GM23338 (cell line): ENCODE results near the gene DENND2A. TPM values are rescaled to one million over a fixed set of nuclear protein-coding genes. Genes with fewer than 3 reads are reported as not detected.

ENCODE experiments used
- ATAC-seq: fragments of 200-7000 bp; cut with Tn5 transposase; 3 replicates; pipeline ENCODE4 v1.9.1; 2020
- DNase-seq: peaks from one replicate; pipeline ENCODE4 v3.0.0-alpha.2; 2015; ENCODE audit warnings: low spot score
- H2AFZ ChIP-seq: fragments of 200-600 bp; sonication (generic); 2 replicates; pipeline ENCODE4 v1.8.0; 2016; ENCODE audit warnings: antibody characterized with exemption, mild to moderate bottlenecking, moderate library complexity
- H3F3A ChIP-seq: fragments of 200-600 bp; sonication (generic); replicated peaks from 2 replicates; pipeline ENCODE4 v1.8.0; 2017; ENCODE audit warnings: antibody characterized with exemption, mixed run types, low read depth
- H3K27ac ChIP-seq: fragments of 200-600 bp; sonication (generic); 2 replicates; pipeline ENCODE4 v1.6.1; 2016; ENCODE audit warnings: low read depth
- H3K27me3 ChIP-seq: fragments of 200-600 bp; sonication (generic); 2 replicates; pipeline ENCODE4 v1.8.0; 2016; ENCODE audit warnings: mild to moderate bottlenecking, mixed run types, moderate library complexity; ENCODE audit not compliant: insufficient read depth
- H3K36me3 ChIP-seq: fragments of 200-600 bp; sonication (generic); 2 replicates; pipeline ENCODE4 v1.8.0; 2016; ENCODE audit warnings: mild to moderate bottlenecking; ENCODE audit not compliant: insufficient read depth
- H3K4me1 ChIP-seq: fragments of 200-600 bp; sonication (generic); 2 replicates; pipeline ENCODE4 v1.8.0; 2016; ENCODE audit warnings: mild to moderate bottlenecking, moderate library complexity; ENCODE audit not compliant: insufficient read depth
- H3K4me2 ChIP-seq: fragments of 200-600 bp; sonication (generic); 2 replicates; pipeline ENCODE4 v1.7.1; 2017; ENCODE audit warnings: mixed run types
- H3K4me3 ChIP-seq: fragments of 200-600 bp; sonication (generic); 2 replicates; pipeline ENCODE4 v1.6.1; 2016; ENCODE audit warnings: mixed run types
- H3K79me2 ChIP-seq: fragments of 200-600 bp; sonication (generic); replicated peaks from 2 replicates; pipeline ENCODE4 v1.8.0; 2017; ENCODE audit warnings: mild to moderate bottlenecking; ENCODE audit not compliant: insufficient read depth
- H3K9me2 ChIP-seq: fragments of 200-600 bp; sonication (generic); 2 replicates; pipeline ENCODE4 v1.8.0; 2017; ENCODE audit not compliant: insufficient read depth
- H4K20me1 ChIP-seq: fragments of 200-600 bp; sonication (generic); replicated peaks from 2 replicates; pipeline ENCODE4 v1.8.0; 2017; ENCODE audit warnings: mild to moderate bottlenecking; ENCODE audit not compliant: insufficient read depth
- H3K27ac Mint-ChIP-seq: 2 replicates; pipeline ENCODE4 v1.8.0; 2020; ENCODE audit warnings: inconsistent platforms, mild to moderate bottlenecking, moderate library complexity, mixed read lengths
- H3K27me3 Mint-ChIP-seq: 3 replicates; pipeline ENCODE4 v1.8.0; 2022; ENCODE audit warnings: low read depth, mild to moderate bottlenecking, moderate library complexity, mixed read lengths, inconsistent platforms; ENCODE audit not compliant: insufficient read depth, poor library complexity
- H3K36me3 Mint-ChIP-seq: 3 replicates; pipeline ENCODE4 v1.8.0; 2021; ENCODE audit warnings: low read depth, mild to moderate bottlenecking, inconsistent platforms, moderate library complexity, mixed read lengths
- H3K4me1 Mint-ChIP-seq: 3 replicates; pipeline ENCODE4 v1.8.0; 2020; ENCODE audit warnings: mild to moderate bottlenecking, inconsistent platforms, mixed read lengths
- H3K4me3 Mint-ChIP-seq: 3 replicates; pipeline ENCODE4 v1.8.0; 2021; ENCODE audit warnings: moderate library complexity, mild to moderate bottlenecking, inconsistent platforms, mixed read lengths
- H3K9me3 Mint-ChIP-seq: 3 replicates; pipeline ENCODE4 v1.8.0; 2020; ENCODE audit warnings: moderate library complexity, mild to moderate bottlenecking, inconsistent platforms, mixed read lengths
- CREB1 ChIP-seq: fragments of 250-450 bp; sonication (Bioruptor Pico); IDR thresholded peaks from 2 replicates; pipeline ENCODE4 v1.5.0; 2020; ENCODE audit warnings: low read depth, mild to moderate bottlenecking, moderate library complexity
- CTCF ChIP-seq, 2 experiments: fragments of 200-600 bp in 1 of 2; sonication (generic) in 1 of 2; conservative IDR thresholded peaks; 2 replicates each; pipeline versions ENCODE4 v1.5.1 to v1.6.1; 2016 to 2017; ENCODE audit warnings: antibody characterized with exemption in 2 of 2, low read depth in 2 of 2, mild to moderate bottlenecking in 2 of 2, moderate library complexity in 1 of 2
- ETS1 ChIP-seq: IDR thresholded peaks from 2 replicates; pipeline ENCODE4 v1.6.1; 2016; ENCODE audit warnings: antibody characterized with exemption
- EZH2 ChIP-seq: fragments of 200-600 bp; sonication (generic); IDR thresholded peaks from one replicate; pipeline ENCODE4 v1.8.0; 2017; ENCODE audit warnings: antibody characterized with exemption, mild to moderate bottlenecking, low read depth; ENCODE audit not compliant: unreplicated experiment
- EZH2phosphoT487 ChIP-seq: fragments of 200-600 bp; sonication (generic); IDR thresholded peaks from one replicate; pipeline ENCODE4 v1.8.1; 2018; ENCODE audit warnings: antibody characterized with exemption; ENCODE audit not compliant: unreplicated experiment
- JUNB ChIP-seq: IDR thresholded peaks from one replicate; pipeline ENCODE4 v1.6.1; 2016; ENCODE audit warnings: antibody characterized with exemption; ENCODE audit not compliant: unreplicated experiment
- NANOG ChIP-seq: IDR thresholded peaks from 2 replicates; pipeline ENCODE4 v1.6.1; 2016; ENCODE audit warnings: antibody characterized with exemption, borderline replicate concordance
- POLR2AphosphoS5 ChIP-seq: IDR thresholded peaks from 2 replicates; pipeline ENCODE4 v1.6.1; 2016; ENCODE audit warnings: antibody characterized with exemption, low read depth
- REST ChIP-seq: IDR thresholded peaks from one replicate; pipeline ENCODE4 v1.6.1; 2018; ENCODE audit warnings: antibody characterized with exemption; ENCODE audit not compliant: unreplicated experiment
- STAT1 ChIP-seq: IDR thresholded peaks from one replicate; pipeline ENCODE4 v1.6.1; 2016; ENCODE audit warnings: antibody characterized with exemption; ENCODE audit not compliant: unreplicated experiment
- ZNF114 ChIP-seq: fragments of 250-450 bp; sonication (Bioruptor Pico); IDR thresholded peaks from 2 replicates; pipeline ENCODE4 v1.5.0; 2020; ENCODE audit warnings: mild to moderate bottlenecking, moderate library complexity
- ZNF331 ChIP-seq: fragments of 250-450 bp; sonication (Bioruptor Pico); IDR thresholded peaks from 2 replicates; pipeline ENCODE4 v1.5.0; 2020; ENCODE audit warnings: low read depth, mild to moderate bottlenecking, moderate library complexity
- ZNF462 ChIP-seq: fragments of 250-450 bp; sonication (Bioruptor Pico); IDR thresholded peaks from 2 replicates; pipeline ENCODE4 v1.5.0; 2020; ENCODE audit warnings: mild to moderate bottlenecking, moderate library complexity
- polyA plus RNA-seq: library from polyadenylated mRNA; unstranded; fragments of >200 nt; fragmentation: Nextera tagmentation; extraction: Ambion mirVana; gene quantifications from 2 replicates; pipeline ENCODE4 v1.2.1, GENCODE V29; 2016
- total RNA-seq: library from RNA; depleted of rRNA; stranded (reverse); fragments of >200 nt; shearing (Covaris generic); gene quantifications from 2 replicates; pipeline ENCODE4 v1.2.3, GENCODE V29; 2014

DENND2A gene
- total and polyA plus RNA-seq, 2 experiments from 2014 or later, result 1.7 to 5.6 TPM

- no peak for ATAC-seq
- H3K9me3 Mint-ChIP-seq, result no peaks in the 10 kb centered on the region; the same call in 2 of the 3 replicates
- no peak overlapping the region for H3K4me2 ChIP-seq
- H4K20me1 ChIP-seq, result no peaks in the 10 kb centered on the region
- TF ChIP-seq NANOG (no peak), STAT1 (no peak), ZNF462 (CRISPR knock-in tag) (no peak), CTCF (conservative IDR thresholded peaks at IDR 0.05; ENCODE audit: low read depth in 2 of 2) (no peak), REST (no peak), EZH2phosphoT487 (no peak), EZH2 (no peak), ZNF114 (CRISPR knock-in tag) (no peak), ETS1 (no peak), ZNF331 (CRISPR knock-in tag) (no peak), POLR2AphosphoS5 (no peak), CREB1 (CRISPR knock-in tag) (no peak), JUNB (no peak)
- H3K36me3 ChIP-seq, result no peaks in the 10 kb centered on the region; the same call in 1 of the 2 replicates
- H3K36me3 Mint-ChIP-seq, result peaks cover 5% of the 10 kb centered on the region; the same call in 1 of the 3 replicates
- H3K4me1 ChIP-seq, result no peaks in the 10 kb centered on the region
- H3K27ac ChIP-seq, result no peak overlapping the region
- no peaks in the 10 kb centered on the region for H3K27me3 ChIP-seq
- H3K27ac Mint-ChIP-seq, result no peak overlapping the region
- H3K27me3 Mint-ChIP-seq, result peaks cover 8% of the 10 kb centered on the region
- H2AFZ ChIP-seq, result no peak overlapping the region
- no peak overlapping the region for H3K4me3 ChIP-seq
- no peak for DNase-seq
- no peaks in the 10 kb centered on the region; the same call in 2 of the 3 replicates for H3K4me1 Mint-ChIP-seq
- H3K4me3 Mint-ChIP-seq, result no peak overlapping the region
- no peaks in the 10 kb centered on the region for H3F3A ChIP-seq
- H3K79me2 ChIP-seq, result no peaks in the 10 kb centered on the region
- no peaks in the 10 kb centered on the region for H3K9me2 ChIP-seq
Measured at GRCh38 chr7:140681766-140682165, 41.2 kb upstream of the DENND2A start.
